GM18909 (cell line): ENCODE measurements around the gene HPCA.

Source experiments
- ATAC-seq: cut with Tn5 transposase; IDR thresholded peaks from one replicate; pipeline ENCODE4 v1.9.1; 2021; ENCODE audit warnings: mild to moderate bottlenecking; ENCODE audit not compliant: unreplicated experiment, poor library complexity

HPCA gene

DNA sequence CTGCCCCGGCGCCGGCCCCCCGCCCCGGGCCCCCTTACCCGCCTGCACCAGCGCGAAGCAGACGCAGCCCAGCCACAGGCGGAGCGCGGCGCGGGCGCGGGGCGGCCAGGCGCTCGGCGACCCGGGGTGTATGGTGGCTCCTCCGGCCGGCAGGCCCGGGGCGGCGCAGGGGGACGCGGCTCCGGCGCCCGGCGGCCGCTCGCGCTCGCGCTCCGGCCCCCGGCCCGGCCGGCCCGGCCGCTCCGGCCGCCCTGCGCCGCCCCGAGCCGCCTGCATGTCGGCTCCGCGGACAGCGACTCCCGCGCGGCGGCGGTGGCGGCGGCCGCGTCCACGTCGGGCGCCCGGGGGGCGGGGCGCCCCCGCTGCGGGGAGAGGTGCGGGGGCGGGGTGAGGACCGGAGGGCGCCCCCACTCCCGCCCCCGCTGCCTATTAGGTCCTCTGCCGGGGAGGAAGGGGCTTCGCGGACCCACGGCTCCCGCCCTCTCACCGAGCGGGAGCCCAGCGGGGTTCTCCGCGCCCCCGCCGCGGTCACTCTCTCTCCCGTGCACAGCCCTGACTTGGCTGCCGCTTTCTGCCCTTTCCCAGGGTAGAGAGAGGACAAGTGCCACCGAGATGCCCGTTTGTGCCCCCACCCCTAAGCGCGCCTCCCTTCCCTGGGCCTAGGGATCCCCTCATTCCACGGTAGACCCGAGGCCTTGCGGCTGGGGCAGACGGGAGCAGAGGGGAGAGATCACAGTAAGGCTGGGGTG is 15.5 kb upstream of the HPCA start, which contains the start of gene FNDC5:
Gene FNDC5 (minus strand): TSS at position 298 of the 749 bp plus-strand sequence.
- no peak for ATAC-seq

GRCh38 chr1:32871364-32872191 is 14.7 kb upstream of the HPCA start:
- ATAC-seq: no peak

DNA sequence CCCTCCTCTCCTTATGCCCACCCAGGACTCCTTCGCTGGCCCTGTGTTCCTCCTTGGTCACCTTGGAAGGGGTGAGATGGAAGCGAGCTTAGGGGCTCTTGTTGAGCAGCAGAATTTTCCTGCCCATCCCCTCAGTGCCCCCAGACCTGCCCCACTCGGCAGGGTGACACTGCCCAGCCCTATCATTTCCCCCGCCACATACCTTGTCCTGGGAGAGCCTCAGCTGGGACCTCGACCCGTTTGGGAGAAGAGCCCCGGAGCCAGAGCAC is 14.2 kb upstream of the HPCA start:
- no peak for ATAC-seq

DNA sequence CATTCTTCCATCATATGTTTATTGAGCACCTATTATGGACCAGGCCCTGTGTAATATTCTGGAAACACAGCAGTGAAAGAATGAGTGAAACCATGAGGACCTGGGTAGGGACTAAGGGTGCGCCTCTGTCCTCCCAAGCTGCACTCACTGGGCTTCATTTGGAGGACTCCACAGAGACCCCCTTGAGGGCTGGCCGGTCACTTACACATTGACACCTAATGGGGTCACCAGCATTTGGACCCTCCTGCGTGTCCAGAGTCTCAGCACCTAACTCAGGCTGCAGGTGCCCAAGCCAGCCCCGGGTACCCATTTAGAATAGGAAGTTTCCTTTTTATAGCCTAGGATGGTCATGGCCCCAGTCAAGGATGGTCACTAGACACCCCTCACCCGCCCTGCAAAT is 12.8 kb upstream of the HPCA start:
- no peak for ATAC-seq

GRCh38 chr1:32874860-32875752 is 11.2 kb upstream of the HPCA start:
- ATAC-seq: no peak

GRCh38 chr1:32876341-32877210 is 9.7 kb upstream of the HPCA start:
- no peak for ATAC-seq

- ATAC-seq: no peak
Observed at GRCh38 chr1:32877211-32878110, 8.8 kb upstream of the HPCA start.

GRCh38 chr1:32878183-32878582 is 8.1 kb upstream of the HPCA start:
- no peak for ATAC-seq

DNA sequence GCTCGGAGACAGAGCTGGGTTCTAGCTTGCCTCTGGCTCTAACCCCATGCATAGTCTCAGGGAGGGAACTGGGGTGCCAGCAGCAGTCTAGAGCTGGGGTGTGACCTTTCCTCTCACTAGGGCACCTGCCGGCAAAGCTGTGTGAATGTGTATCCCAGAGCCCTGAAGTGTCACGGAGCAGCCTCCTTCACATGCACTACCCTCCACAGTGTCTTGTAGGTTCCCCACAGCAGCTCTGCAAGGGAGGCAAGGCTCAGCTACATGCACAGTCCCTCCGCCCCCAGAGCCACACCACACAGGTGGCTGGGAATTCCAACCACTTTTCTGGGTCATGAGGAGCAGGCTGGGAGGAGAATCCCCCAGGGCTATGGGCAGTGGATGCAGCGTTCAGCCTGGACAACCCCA is 7.7 kb upstream of the HPCA start:
- no peak for ATAC-seq

DNA sequence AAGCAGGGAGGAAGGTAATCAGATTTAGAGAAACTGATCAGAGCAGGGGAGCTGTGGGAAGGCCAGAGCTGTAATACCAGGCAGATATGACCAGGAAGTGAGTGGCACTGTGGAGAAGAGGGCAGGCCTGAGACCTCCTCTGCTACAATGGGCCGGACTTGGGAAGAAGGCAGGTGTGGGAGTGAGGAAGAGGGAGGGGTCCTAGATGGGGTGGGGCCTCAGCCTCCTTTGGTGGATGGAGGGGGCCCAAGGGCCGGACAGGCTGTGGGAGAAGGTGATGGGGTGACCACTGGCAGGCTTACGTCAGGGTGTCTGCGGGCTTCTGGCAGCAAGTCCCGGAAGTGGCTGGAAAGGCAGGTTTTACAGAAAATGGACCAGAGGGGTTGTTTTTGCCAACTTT is 5.0 kb upstream of the HPCA start:
- no peak for ATAC-seq

GRCh38 chr1:32881871-32882850 is 4.1 kb upstream of the HPCA start:
- no peak for ATAC-seq

DNA sequence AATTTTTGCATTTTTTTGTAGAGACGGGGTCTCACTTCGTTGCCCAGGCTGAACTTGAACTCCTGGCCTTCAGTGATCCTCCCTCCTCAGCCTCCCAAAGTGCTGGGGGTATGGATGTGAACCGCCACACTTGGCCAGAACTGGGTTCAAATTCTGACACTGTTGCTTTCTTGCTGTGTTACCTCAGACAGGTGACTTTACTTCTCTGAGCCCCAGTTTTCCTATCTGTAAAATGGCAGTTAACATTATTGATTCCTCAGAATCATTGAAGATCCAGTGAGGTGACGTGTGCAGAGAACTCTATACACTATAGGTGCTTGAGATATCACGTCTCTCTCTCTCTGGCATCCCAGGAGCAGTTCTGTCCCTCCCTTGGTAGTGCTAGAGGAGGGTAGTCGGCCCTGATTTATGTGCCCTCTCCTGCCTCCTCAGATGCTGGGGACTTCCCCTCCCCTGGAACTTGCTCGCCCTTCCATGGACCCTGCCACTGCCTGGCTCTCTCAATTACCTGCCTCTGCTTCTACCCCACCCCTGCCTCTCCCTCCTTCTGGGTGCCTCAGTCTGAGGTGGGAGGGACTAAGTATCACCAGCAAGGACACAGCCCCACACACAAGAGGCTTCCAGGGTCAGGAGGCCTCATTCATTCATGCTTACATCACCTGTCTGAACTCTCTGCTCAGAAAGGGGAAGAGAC is 2.8 kb upstream of the HPCA start:
- ATAC-seq: no peak

- ATAC-seq: no peak
Observed at GRCh38 chr1:32884032-32884372, 2.3 kb upstream of the HPCA start.

GRCh38 chr1:32884726-32885125 is 1.6 kb upstream of the HPCA start:
- no peak for ATAC-seq

- no peak for ATAC-seq
Observed at GRCh38 chr1:32885676-32886003, 651 bp upstream of the HPCA start.

- no peak for ATAC-seq
Observed at GRCh38 chr1:32886828-32887414, 630 bp downstream of the HPCA start.

DNA sequence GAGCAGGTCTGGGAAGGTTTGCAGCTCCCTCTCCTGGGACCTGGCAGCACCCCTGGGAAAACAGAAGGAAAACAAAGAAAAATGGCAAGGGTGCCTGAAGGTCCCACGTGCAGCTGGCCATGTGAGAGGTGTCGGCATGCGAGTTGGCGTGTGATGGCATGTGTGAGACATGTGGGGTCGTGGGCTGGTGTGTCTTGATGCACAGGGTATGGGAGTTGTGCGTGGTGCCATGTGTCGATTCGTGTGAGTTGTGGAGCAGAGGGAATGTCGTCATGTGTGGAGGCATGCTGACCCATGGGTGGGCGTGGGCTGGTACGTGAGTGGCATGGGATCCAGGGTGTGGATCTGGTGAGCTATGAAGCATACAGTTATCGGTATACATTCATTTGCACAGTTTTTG is 1.3 kb downstream of the HPCA start:
- no peak for ATAC-seq
